ENCODE data around the gene TEX38. TPM values are rescaled to one million over a fixed set of nuclear protein-coding genes. Genes with fewer than 3 reads are reported as not detected.
"Not testable (repeated sequence)": the region's sequence is repeated elsewhere in the genome, so short reads cannot be mapped to it uniquely, and the experiment has no call there.

Gene TEX38
- total RNA-seq, 2 experiments from 2014 or later, result not detected

GRCh38 chr1:46646844-46647243 is 24.8 kb upstream of the TEX38 start:
- H3K9me3 Mint-ChIP-seq (ENCODE audit: low read depth), result peaks cover 7% of the 10 kb centered on the region
- H3K36me3 Mint-ChIP-seq, result peaks cover 44% of the 10 kb centered on the region
- no peaks in the 10 kb centered on the region for H3K27me3 Mint-ChIP-seq
- no peak overlapping the region for H3K27ac Mint-ChIP-seq
- H3K4me3 Mint-ChIP-seq, result no peak overlapping the region
- H3K4me1 Mint-ChIP-seq, result no peaks in the 10 kb centered on the region
- no peak for DNase-seq
- no peak for ATAC-seq
- CTCF ChIA-PET, result interaction anchor here (1.9 kb wide), 1 partner anchor 11 kb away, joined by 4 read pairs; no protein-coding TSS in a partner anchor

DNA sequence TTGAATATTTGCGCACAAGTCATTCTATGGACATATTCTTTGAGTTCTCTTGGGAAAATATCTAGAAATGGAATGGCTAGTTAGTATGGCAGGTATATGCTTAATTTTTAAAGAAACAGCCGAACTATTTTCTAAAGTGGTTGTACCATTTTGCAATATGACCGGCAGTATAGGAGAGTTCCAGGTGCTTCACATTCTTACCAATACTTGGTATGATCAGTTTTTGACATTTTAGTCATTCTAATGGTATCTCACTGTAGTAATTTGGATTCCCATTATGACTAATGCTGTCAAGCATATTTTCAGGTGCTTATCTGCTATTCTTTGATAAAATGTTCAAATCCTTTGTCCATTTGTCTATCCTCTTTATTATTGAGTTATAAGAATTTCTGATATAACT is 24.0 kb upstream of the TEX38 start:
- H3K27me3 Mint-ChIP-seq, result no peaks in the 10 kb centered on the region
- H3K4me3 Mint-ChIP-seq, result no peak overlapping the region
- no peak for ATAC-seq
- peaks cover under 1% of the 10 kb centered on the region for H3K4me1 Mint-ChIP-seq
- DNase-seq, result no peak
- peaks cover 49% of the 10 kb centered on the region for H3K36me3 Mint-ChIP-seq
- CTCF ChIA-PET, result interaction anchor here (1.2 to 1.9 kb wide), 3 partner anchors 10 to 66 kb away, joined by 3 to 4 read pairs (median 4); no protein-coding TSS in a partner anchor
- H3K27ac Mint-ChIP-seq, result no peak overlapping the region
- H3K9me3 Mint-ChIP-seq (ENCODE audit: low read depth), result peaks cover 7% of the 10 kb centered on the region

DNA sequence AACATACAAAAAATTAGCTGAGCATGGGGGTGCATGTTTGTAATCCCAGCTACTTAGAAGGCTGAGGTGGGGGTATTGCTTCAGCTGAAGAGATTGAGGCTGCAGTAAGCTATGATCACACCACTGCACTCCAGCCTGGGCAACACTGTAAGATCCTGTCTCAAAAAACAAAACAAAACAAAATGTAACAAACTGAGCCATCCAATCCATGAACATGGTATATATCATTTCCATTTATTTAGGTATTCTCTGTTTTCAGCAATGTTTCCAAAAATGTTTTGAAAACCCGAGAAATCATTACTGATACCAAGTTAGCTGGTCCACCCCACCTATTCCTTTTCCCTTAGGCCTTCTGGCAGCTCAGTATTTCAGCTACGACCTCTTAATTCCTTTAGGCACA is 21.9 kb upstream of the TEX38 start:
- CTCF ChIA-PET, result interaction anchor here (1.6 kb wide), 1 partner anchor 76 kb away, joined by 5 read pairs; no protein-coding TSS in a partner anchor
- peaks cover 63% of the 10 kb centered on the region for H3K36me3 Mint-ChIP-seq
- H3K4me1 Mint-ChIP-seq, result peaks cover 7% of the 10 kb centered on the region
- no peaks in the 10 kb centered on the region for H3K27me3 Mint-ChIP-seq
- H3K4me3 Mint-ChIP-seq, result no peak overlapping the region
- ATAC-seq (no peak), DNase-seq (no peak)
- H3K27ac Mint-ChIP-seq, result no peak overlapping the region
- peaks cover 8% of the 10 kb centered on the region for H3K9me3 Mint-ChIP-seq (ENCODE audit: low read depth)

GRCh38 chr1:46650491-46650890 is 21.2 kb upstream of the TEX38 start:
- Mint-ChIP-seq H3K27me3 (no peaks in the 10 kb centered on the region), H3K27ac (no peak overlapping the region), H3K4me3 (no peak overlapping the region), H3K4me1 (peaks cover 7% of the 10 kb centered on the region), H3K36me3 (peaks cover 71% of the 10 kb centered on the region), H3K9me3 (ENCODE audit: low read depth) (peaks cover 11% of the 10 kb centered on the region)
- no peak for DNase-seq
- CTCF ChIA-PET, result interaction anchor here (0.7 to 1.6 kb wide), 2 partner anchors 75 to 204 kb away, joined by 3 to 5 read pairs; no protein-coding TSS in a partner anchor
- ATAC-seq, result no peak

DNA sequence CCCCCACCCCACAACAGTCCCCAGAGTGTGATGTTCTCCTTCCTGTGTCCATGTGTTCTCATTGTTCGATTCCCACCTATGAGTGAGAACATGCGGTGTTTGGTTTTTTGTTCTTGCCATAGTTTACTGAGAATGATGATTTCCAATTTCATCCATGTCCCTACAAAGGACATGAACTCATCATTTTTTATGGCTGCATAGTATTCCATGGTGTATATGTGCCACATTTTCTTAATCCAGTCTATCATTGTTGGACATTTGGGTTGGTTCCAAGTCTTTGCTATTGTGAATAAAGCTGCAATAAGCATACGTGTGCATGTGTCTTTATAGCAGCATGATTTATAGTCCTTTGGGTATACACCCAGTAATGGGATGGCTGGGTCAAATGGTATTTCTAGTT is 20.5 kb upstream of the TEX38 start:
- not testable (repeated sequence) for H3K27me3 Mint-ChIP-seq, H3K4me3 Mint-ChIP-seq, ATAC-seq, H3K27ac Mint-ChIP-seq, H3K4me1 Mint-ChIP-seq, DNase-seq
- peaks cover 77% of the 10 kb centered on the region for H3K36me3 Mint-ChIP-seq
- peaks cover 11% of the 10 kb centered on the region for H3K9me3 Mint-ChIP-seq (ENCODE audit: low read depth)
- CTCF ChIA-PET, result interaction anchor here (0.7 kb wide), 1 partner anchor 205 kb away, joined by 3 read pairs; no protein-coding TSS in a partner anchor

- Mint-ChIP-seq H3K27ac (no peak overlapping the region), H3K27me3 (no peaks in the 10 kb centered on the region), H3K9me3 (ENCODE audit: low read depth) (peaks cover 9% of the 10 kb centered on the region), H3K4me3 (no peak overlapping the region), H3K4me1 (peaks cover 7% of the 10 kb centered on the region), H3K36me3 (peaks cover 72% of the 10 kb centered on the region)
- ATAC-seq (no peak), DNase-seq (no peak)
- CTCF ChIA-PET, result interaction anchor here (1.1 kb wide), 1 partner anchor 73 kb away, joined by 5 read pairs; no protein-coding TSS in a partner anchor
Measured at GRCh38 chr1:46652321-46653100, 19.1 kb upstream of the TEX38 start.

DNA sequence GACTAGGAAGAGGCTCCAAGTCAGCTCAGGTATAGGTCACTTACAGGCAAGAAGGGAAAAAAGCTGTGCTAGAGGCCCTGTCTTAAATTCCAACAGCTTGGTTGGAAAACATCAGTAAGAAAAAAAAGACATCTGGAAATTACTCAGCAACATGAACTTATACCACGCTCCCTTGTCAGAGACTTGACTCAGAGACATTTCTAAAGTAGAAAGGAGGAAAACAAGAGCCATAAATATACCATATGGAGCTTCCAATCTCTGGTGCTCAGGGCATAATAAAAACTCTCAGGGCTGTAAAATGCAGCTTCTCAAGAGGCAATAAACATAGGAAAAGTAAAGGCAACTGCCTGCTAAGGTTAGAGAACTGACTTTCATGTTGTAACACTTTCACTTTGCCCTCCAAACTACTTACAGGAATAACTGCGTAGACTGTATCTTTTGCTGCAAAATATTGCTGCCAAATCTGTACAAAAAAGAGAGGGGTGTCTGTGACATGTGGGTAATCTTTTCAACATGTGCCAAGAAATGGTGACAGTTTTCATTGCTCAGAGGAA is 18.2 kb upstream of the TEX38 start:
- H3K4me3 Mint-ChIP-seq, result no peak overlapping the region
- CTCF ChIA-PET, result interaction anchor here (1.1 to 1.5 kb wide), 2 partner anchors 49 to 72 kb away, joined by 4 to 5 read pairs; partner anchors contain the start of gene MKNK1
- peak overlapping the region; percentile 32 for H3K27ac Mint-ChIP-seq
- ATAC-seq, result peak; percentile 33
- no peak for DNase-seq
- no peaks in the 10 kb centered on the region for H3K27me3 Mint-ChIP-seq
- peaks cover 9% of the 10 kb centered on the region for H3K9me3 Mint-ChIP-seq (ENCODE audit: low read depth)
- peaks cover 71% of the 10 kb centered on the region for H3K36me3 Mint-ChIP-seq
- H3K4me1 Mint-ChIP-seq, result peaks cover 15% of the 10 kb centered on the region

DNA sequence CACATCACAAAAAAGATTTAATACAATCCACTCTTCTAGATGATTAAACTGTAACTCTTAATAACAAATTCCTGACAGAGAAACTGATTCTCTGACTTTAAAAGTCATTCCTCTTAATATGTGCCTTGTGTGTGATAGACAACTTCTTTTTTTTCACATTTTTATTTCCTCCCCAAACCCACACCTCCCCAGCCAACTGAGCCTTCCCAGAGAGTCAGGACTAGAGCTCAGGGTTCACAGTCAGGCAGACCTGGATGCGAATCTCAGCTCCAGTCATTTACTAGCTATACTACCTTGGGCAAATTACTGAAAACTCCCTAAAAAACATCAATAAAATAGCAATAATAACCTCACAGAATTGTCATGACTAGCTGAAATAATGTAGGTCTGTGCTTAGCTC is 17.6 kb upstream of the TEX38 start:
- Mint-ChIP-seq H3K9me3 (ENCODE audit: low read depth) (peaks cover 9% of the 10 kb centered on the region), H3K27ac (no peak overlapping the region), H3K36me3 (peaks cover 67% of the 10 kb centered on the region), H3K4me1 (peaks cover 16% of the 10 kb centered on the region), H3K27me3 (no peaks in the 10 kb centered on the region), H3K4me3 (no peak overlapping the region)
- ATAC-seq (no peak), DNase-seq (no peak)
- CTCF ChIA-PET, result interaction anchor here (0.5 to 1.5 kb wide), 3 partner anchors 50 to 71 kb away, joined by 3 to 5 read pairs (median 4); partner anchors contain the start of gene MKNK1

GRCh38 chr1:46654698-46655097 is 17.0 kb upstream of the TEX38 start:
- peaks cover 62% of the 10 kb centered on the region for H3K36me3 Mint-ChIP-seq
- DNase-seq; H3K9me3 Mint-ChIP-seq (ENCODE audit: low read depth); H3K27me3 Mint-ChIP-seq; ATAC-seq; H3K27ac Mint-ChIP-seq; H3K4me3 Mint-ChIP-seq: not testable (repeated sequence)
- H3K4me1 Mint-ChIP-seq, result peaks cover 22% of the 10 kb centered on the region
- CTCF ChIA-PET, result interaction anchor here (0.5 to 1.5 kb wide), 2 partner anchors 50 to 66 kb away, joined by 3 to 4 read pairs; partner anchors contain the start of gene MKNK1

DNA sequence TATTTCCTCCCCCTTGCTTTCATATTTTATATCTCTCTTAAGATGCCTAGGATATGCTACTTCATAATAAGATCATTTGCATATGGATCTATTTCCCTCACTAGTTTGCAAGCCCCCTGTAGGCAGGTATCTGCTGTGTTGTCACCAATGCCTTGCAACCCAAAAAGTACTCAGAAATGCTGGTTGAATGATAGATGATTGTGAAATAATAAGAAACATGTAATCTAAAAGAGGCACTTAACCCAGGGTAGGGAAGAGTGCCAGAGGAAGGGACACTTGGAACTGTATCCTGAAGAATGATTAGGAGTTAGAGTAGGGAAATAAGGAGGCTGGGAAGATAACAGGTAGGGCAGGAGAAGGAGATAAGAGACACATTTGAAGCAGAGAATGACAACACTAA is 15.8 kb upstream of the TEX38 start:
- Mint-ChIP-seq H3K9me3 (ENCODE audit: low read depth) (peaks cover 4% of the 10 kb centered on the region), H3K27me3 (no peaks in the 10 kb centered on the region), H3K4me1 (peaks cover 32% of the 10 kb centered on the region), H3K4me3 (no peak overlapping the region), H3K36me3 (peaks cover 51% of the 10 kb centered on the region), H3K27ac (no peak overlapping the region)
- DNase-seq, result no peak
- CTCF ChIA-PET, result interaction anchor here (0.9 to 1.0 kb wide), 2 partner anchors 9 to 69 kb away, joined by 3 to 4 read pairs; no protein-coding TSS in a partner anchor
- ATAC-seq, result no peak

- no peak for DNase-seq
- ATAC-seq, result no peak
- peaks cover 4% of the 10 kb centered on the region for H3K9me3 Mint-ChIP-seq (ENCODE audit: low read depth)
- H3K36me3 Mint-ChIP-seq, result peaks cover 50% of the 10 kb centered on the region
- H3K27ac Mint-ChIP-seq, result no peak overlapping the region
- no peak overlapping the region for H3K4me3 Mint-ChIP-seq
- CTCF ChIA-PET, result interaction anchor here (0.8 to 0.9 kb wide), 2 partner anchors 11 to 19 kb away, joined by 3 read pairs; no protein-coding TSS in a partner anchor
- no peaks in the 10 kb centered on the region for H3K27me3 Mint-ChIP-seq
- peaks cover 36% of the 10 kb centered on the region for H3K4me1 Mint-ChIP-seq
Measured at GRCh38 chr1:46656643-46657042, 15.0 kb upstream of the TEX38 start.

GRCh38 chr1:46657775-46658174 is 13.9 kb upstream of the TEX38 start:
- ATAC-seq (no peak), DNase-seq (no peak)
- CTCF ChIA-PET, result interaction anchor here (0.9 to 2.0 kb wide), 5 partner anchors 10 to 67 kb away, joined by 3 to 4 read pairs (median 4); partner anchors contain the start of gene ATPAF1
- Mint-ChIP-seq H3K4me3 (no peak overlapping the region), H3K27me3 (no peaks in the 10 kb centered on the region), H3K27ac (no peak overlapping the region), H3K9me3 (ENCODE audit: low read depth) (peaks cover 4% of the 10 kb centered on the region), H3K4me1 (peaks cover 34% of the 10 kb centered on the region), H3K36me3 (peaks cover 44% of the 10 kb centered on the region)

- H3K4me1 Mint-ChIP-seq, result peaks cover 29% of the 10 kb centered on the region
- CTCF ChIA-PET, result interaction anchor here (1.6 kb wide), 1 partner anchor 66 kb away, joined by 4 read pairs; no protein-coding TSS in a partner anchor
- H3K9me3 Mint-ChIP-seq (ENCODE audit: low read depth), result peaks cover 4% of the 10 kb centered on the region
- DNase-seq (no peak), ATAC-seq (peak; percentile 42)
- peak overlapping the region; percentile 66 for H3K27ac Mint-ChIP-seq
- no peaks in the 10 kb centered on the region for H3K27me3 Mint-ChIP-seq
- H3K36me3 Mint-ChIP-seq, result peaks cover 40% of the 10 kb centered on the region
- H3K4me3 Mint-ChIP-seq, result no peak overlapping the region
Measured at GRCh38 chr1:46659307-46659870, 12.3 kb upstream of the TEX38 start.
